ENCODE measurements around the gene TRAPPC4. TPM values are rescaled to one million over a fixed set of nuclear protein-coding genes. Genes with fewer than 3 reads are reported as not detected.
"Not testable (repeated sequence)": the region's sequence is repeated elsewhere in the genome, so short reads cannot be mapped to it uniquely, and the experiment has no call there.

Gene TRAPPC4
- total RNA-seq, 4 donors from 2014 or later: 43.0 to 82.8 (median 66.9) TPM

GRCh38 chr11:119016216-119017009, 2.2 kb upstream of the TRAPPC4 start:
- in situ Hi-C loops (cut with MboI; ENCODE audit: low sequenced_read_pairs in 4 of 4): no loop called here
- Histone ChIP-seq H3K36me3 (peaks cover 0 to 49% of the 10 kb centered on the region in 2 donors), H3K27ac (peak overlapping the region; percentile 95 to 98 (median 98)), H3K27me3 (no peaks in the 10 kb centered on the region), H3K4me3 (peak overlapping the region; percentile 70 to 99 (median 90)), H3K4me1 (peaks cover 33 to 44% of the 10 kb centered on the region in 2 donors), H3K9me3 (no peaks in the 10 kb centered on the region)
- intact Hi-C loops (cut with DNase I; ENCODE audit: low total_unique reads): loop anchor here (5.0 kb wide), 1 partner anchor 89 kb away; the partner anchor contains the start of gene BCL9L
- ATAC-seq (no peak), DNase-seq (no peak)
- TF ChIP-seq, protein P1, sequence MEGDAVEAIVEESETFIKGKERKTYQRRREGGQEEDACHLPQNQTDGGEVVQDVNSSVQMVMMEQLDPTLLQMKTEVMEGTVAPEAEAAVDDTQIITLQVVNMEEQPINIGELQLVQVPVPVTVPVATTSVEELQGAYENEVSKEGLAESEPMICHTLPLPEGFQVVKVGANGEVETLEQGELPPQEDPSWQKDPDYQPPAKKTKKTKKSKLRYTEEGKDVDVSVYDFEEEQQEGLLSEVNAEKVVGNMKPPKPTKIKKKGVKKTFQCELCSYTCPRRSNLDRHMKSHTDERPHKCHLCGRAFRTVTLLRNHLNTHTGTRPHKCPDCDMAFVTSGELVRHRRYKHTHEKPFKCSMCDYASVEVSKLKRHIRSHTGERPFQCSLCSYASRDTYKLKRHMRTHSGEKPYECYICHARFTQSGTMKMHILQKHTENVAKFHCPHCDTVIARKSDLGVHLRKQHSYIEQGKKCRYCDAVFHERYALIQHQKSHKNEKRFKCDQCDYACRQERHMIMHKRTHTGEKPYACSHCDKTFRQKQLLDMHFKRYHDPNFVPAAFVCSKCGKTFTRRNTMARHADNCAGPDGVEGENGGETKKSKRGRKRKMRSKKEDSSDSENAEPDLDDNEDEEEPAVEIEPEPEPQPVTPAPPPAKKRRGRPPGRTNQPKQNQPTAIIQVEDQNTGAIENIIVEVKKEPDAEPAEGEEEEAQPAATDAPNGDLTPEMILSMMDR (IDR thresholded peaks at IDR 0.05 in 4 of 5, conservative IDR thresholded peaks at IDR 0.05 in 1 of 5): no peak
- no peak for TF ChIP-seq POLR2A (IDR thresholded peaks at IDR 0.05)

DNA sequence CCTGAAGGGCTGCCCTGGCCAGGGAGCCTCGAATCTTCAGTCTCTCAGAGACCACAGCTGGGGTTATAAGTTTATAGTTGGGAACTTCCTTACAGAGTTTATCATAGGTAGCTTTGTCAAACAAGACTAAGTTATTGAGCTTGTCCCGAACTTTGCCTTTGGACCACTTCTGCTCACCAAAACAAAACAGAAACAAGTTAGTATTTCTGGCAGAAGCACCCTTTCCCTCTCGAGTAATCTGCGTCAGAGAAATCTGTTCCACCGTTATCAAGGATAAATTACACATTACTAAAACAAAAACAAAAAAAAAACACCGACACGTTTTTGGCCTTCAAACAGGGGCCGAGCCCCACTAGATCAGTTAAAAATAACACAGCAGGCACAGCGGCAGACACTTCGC, 1.2 kb upstream of the TRAPPC4 start:
- H3K27me3 ChIP-seq; in situ Hi-C loops (cut with MboI; ENCODE audit: low sequenced_read_pairs in 4 of 4); H3K9me3 ChIP-seq; ATAC-seq; DNase-seq: not testable (repeated sequence)
- Histone ChIP-seq H3K4me1 (peaks cover 35 to 45% of the 10 kb centered on the region in 2 donors), H3K36me3 (peaks cover 0 to 49% of the 10 kb centered on the region in 2 donors), H3K27ac (peak overlapping the region; percentile 95 to 98 (median 98)), H3K4me3 (peak overlapping the region; percentile 70 to 99 (median 90))
- intact Hi-C loops (cut with DNase I; ENCODE audit: low total_unique reads): loop anchor here (5.0 kb wide), 1 partner anchor 90 kb away; the partner anchor contains the start of gene BCL9L

DNA sequence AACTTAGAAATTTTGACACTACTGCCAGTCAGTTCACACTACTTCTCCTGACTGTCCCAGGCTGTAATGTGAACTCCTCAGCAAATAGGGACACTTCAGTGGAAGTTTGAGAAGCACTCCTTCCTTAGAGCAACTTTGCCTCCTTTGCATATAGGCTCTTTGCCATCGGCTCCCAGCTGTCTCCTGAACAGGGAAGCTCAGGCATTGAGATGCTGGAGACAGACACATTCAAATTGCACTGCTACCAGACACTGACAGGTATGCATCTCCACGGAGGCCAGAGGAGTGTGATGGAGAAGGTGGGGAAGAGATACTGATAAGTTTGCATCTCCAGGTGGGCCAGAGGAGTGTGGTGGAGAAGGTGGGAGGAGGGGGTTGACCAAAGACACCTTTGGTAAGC, 1.4 kb downstream of the TRAPPC4 start:
- in situ Hi-C loops (cut with MboI; ENCODE audit: low sequenced_read_pairs in 4 of 4) (no loop called here), intact Hi-C loops (cut with DNase I; ENCODE audit: low total_unique reads) (loop anchor here (5.0 kb wide), 1 partner anchor 93 kb away; the partner anchor contains the start of gene BCL9L)
- H3K4me1 ChIP-seq: peaks cover 53 to 67% of the 10 kb centered on the region in 2 donors
- H3K27me3 ChIP-seq: no peaks in the 10 kb centered on the region
- H3K27ac ChIP-seq: peak overlapping the region; percentile 95 to 98 (median 98)
- ATAC-seq (no peak), DNase-seq (no peak)
- H3K9me3 ChIP-seq: no peaks in the 10 kb centered on the region
- peak overlapping the region; percentile 70 to 99 (median 90) for H3K4me3 ChIP-seq
- H3K36me3 ChIP-seq: peaks cover 0 to 51% of the 10 kb centered on the region in 2 donors
- no peak for TF ChIP-seq POLR2A (IDR thresholded peaks at IDR 0.05)
- TF ChIP-seq, protein P1 (IDR thresholded peaks at IDR 0.05 in 4 of 5, conservative IDR thresholded peaks at IDR 0.05 in 1 of 5): no peak

- no peaks in the 10 kb centered on the region for H3K9me3 ChIP-seq
- H3K36me3 ChIP-seq: peaks cover 0 to 43% of the 10 kb centered on the region in 2 donors
- DNase-seq (no peak), ATAC-seq (no peak)
- H3K27me3 ChIP-seq: no peaks in the 10 kb centered on the region
- in situ Hi-C loops (cut with MboI; ENCODE audit: low sequenced_read_pairs in 4 of 4): no loop called here
- intact Hi-C loops (cut with DNase I; ENCODE audit: low total_unique reads): no loop called here
- no peak overlapping the region for H3K4me3 ChIP-seq
- H3K27ac ChIP-seq: peak overlapping the region in 3 of 4 donors; percentile 6 to 98 (median 20)
- TF ChIP-seq, protein P1 (IDR thresholded peaks at IDR 0.05 in 4 of 5, conservative IDR thresholded peaks at IDR 0.05 in 1 of 5): no peak
- no peak for TF ChIP-seq POLR2A (IDR thresholded peaks at IDR 0.05)
- peaks cover 55 to 71% of the 10 kb centered on the region in 2 donors for H3K4me1 ChIP-seq
These were observed 3.1 kb downstream of the TRAPPC4 start for GRCh38 chr11:119021631-119022030.

DNA sequence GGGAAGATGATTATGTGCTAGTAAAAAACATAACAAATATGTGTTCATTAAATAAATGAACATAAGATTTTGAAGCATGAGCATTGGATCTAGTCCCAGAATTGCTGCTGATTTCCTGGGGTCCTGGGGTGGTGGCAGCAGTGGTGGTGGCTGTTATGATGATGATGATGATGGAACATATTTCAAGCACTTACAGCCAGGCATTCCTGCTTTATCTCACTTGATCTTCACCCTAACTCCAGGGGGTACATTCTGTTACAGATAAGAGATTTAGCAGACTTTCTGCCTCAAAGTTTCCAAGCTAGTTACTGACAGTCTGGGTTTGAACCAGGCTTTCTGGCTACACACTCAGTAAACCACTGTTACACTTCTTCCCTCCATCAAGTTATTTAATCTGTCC, 5.2 kb downstream of the TRAPPC4 start:
- H3K9me3 ChIP-seq: no peaks in the 10 kb centered on the region
- peaks cover 0 to 43% of the 10 kb centered on the region in 2 donors for H3K36me3 ChIP-seq
- intact Hi-C loops (cut with DNase I; ENCODE audit: low total_unique reads) (no loop called here), in situ Hi-C loops (cut with MboI; ENCODE audit: low sequenced_read_pairs in 4 of 4) (no loop called here)
- no peak for ATAC-seq
- H3K4me1 ChIP-seq: peaks cover 68 to 83% of the 10 kb centered on the region in 2 donors
- H3K27ac ChIP-seq: peak overlapping the region; percentile 92 to 98 (median 94)
- H3K27me3 ChIP-seq: no peaks in the 10 kb centered on the region
- H3K4me3 ChIP-seq: no peak overlapping the region
- no peak for DNase-seq
- TF ChIP-seq, protein P1 (IDR thresholded peaks at IDR 0.05 in 4 of 5, conservative IDR thresholded peaks at IDR 0.05 in 1 of 5): no peak
- no peak for TF ChIP-seq POLR2A (IDR thresholded peaks at IDR 0.05)
